RPMI7951 (cell line): ENCODE measurements around the gene PSAP. TPM values are rescaled to one million over a fixed set of nuclear protein-coding genes. Genes with fewer than 3 reads are reported as not detected.
"Not testable (repeated sequence)": the region's sequence is repeated elsewhere in the genome, so short reads cannot be mapped to it uniquely, and the experiment has no call there.

Source experiments
- DNase-seq: peaks from one replicate; pipeline ENCODE4 v3.0.0-alpha.2; 2012; ENCODE audit warnings: low read depth
- total RNA-seq: library from RNA; depleted of rRNA; stranded (reverse); fragments of >200 nt; shearing (Covaris generic); gene quantifications from 2 replicates; pipeline ENCODE4 v1.2.3, GENCODE V29; 2014

Gene PSAP
- total RNA-seq, 1 experiment from 2014 or later = 324 TPM

DNA sequence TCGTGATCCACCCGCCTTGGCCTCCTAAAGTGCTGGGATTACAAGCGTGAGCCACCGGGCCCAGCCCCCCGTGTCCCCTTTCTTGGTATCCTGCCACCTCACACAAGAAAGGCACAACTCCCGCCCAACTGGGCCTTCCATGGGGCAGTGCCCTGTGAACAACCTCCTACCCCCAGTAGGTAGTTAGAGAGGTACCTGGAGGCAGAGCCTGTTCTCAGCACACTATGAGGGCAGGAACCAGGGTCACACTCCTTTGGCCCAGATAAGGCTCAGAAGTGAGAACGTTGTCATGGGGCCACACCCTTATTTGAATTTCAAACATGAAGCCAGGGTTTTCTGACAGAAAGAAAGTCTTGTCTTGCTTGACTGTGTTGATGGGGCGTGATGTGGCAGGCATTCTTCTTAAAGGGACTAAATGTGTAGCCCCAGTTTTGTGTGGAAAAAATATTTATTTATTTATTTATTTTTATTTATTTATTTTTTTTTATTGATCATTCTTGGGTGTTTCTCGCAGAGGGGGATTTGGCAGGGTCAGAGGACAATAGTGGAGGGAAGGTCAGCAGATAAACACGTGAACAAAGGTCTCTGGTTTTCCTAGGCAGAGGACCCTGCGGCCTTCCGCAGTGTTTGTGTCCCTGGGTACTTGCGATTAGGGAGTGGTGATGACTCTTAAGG is 23.8 kb upstream of the PSAP start:
- not testable (repeated sequence) for DNase-seq

- DNase-seq = no peak
These were observed 22.6 kb upstream of the PSAP start for GRCh38 chr10:71873582-71874211.

DNA sequence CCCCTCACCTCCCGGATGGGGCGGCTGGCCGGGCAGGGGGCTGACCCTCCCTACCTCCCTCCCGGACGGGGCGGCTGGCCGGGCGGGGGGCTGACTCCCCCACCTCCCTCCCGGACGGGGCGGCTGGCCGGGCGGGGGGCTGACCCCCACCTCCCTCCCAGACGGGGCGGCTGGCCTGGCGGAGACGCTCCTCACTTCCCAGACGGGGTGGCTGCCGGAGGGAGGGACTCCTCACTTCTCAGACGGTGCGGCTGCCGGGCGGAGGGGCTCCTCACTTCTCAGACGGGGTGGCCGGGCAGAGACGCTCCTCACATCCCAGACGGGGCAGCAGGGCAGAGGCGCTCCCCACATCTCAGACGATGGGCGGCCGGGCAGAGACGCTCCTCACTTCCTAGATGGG is 18.6 kb upstream of the PSAP start:
- not testable (repeated sequence) for DNase-seq

DNA sequence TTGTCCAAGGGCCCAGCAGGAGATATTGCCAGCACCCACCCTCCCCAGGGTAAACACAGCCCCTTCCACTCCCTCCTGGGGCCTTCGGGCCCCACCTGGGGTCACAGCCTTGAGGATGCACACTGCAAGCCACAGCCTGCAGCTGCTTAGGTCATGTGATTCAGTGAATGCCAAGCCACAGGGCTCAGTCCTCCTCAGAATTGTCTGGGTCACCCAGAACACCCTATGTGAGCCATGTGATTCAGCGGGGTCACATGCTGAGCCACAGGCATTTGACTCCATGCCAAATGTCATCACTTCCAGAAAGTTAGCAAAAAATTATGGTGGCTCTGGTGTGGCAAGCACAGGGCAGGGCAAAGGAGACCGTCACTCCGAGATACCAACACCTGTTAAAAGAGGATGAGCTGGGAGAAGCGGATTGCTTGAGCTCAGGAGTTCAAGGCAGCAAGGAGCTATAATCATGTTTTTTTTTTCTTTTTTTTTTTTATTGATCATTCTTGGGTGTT is 17.2 kb upstream of the PSAP start:
- peak; percentile 87 for DNase-seq

GRCh38 chr10:71865561-71866041 is 14.6 kb upstream of the PSAP start:
- DNase-seq = no peak

GRCh38 chr10:71864911-71865361 is 13.9 kb upstream of the PSAP start:
- peak; percentile 55 for DNase-seq

- DNase-seq = no peak
These were observed 12.2 kb upstream of the PSAP start for GRCh38 chr10:71863203-71863602.

DNA sequence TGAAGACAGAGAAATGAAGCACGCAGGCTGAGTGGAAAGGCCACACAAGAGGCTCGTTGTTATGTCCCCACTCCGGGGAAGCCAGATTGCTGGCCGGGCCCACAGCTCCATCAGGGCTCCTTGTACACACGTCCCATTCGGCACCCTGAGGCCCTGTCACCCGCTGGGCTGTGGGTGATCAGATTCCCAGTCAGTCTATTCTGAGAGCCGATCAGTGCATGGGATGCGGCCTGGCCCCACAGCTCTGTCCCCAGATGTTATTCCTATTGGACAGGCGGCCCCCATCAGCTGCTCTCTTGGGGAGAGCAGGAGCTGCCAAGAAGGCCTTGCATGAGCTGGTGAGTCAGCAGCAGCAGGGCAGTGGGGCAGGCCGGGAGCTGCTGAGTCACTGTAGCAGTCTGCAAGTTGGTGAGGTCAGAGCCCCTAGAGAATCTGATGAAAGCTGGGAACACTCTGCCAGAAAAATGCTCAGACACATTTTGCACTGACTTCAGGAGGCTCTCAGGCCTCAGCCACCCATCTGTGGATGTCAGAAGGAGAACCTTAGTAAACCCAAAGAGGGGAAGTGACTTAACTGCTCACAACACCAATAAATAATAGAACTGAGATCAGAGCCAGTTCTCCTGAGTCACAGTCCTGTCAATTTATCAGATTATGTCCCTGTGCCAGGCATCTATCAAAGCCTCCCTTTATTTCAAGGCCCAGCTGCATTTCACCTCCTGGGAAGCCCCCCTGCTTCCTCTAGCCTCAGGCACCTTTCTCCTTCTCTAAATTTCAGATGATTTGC is 9.4 kb upstream of the PSAP start:
- DNase-seq = peak; percentile 99

DNA sequence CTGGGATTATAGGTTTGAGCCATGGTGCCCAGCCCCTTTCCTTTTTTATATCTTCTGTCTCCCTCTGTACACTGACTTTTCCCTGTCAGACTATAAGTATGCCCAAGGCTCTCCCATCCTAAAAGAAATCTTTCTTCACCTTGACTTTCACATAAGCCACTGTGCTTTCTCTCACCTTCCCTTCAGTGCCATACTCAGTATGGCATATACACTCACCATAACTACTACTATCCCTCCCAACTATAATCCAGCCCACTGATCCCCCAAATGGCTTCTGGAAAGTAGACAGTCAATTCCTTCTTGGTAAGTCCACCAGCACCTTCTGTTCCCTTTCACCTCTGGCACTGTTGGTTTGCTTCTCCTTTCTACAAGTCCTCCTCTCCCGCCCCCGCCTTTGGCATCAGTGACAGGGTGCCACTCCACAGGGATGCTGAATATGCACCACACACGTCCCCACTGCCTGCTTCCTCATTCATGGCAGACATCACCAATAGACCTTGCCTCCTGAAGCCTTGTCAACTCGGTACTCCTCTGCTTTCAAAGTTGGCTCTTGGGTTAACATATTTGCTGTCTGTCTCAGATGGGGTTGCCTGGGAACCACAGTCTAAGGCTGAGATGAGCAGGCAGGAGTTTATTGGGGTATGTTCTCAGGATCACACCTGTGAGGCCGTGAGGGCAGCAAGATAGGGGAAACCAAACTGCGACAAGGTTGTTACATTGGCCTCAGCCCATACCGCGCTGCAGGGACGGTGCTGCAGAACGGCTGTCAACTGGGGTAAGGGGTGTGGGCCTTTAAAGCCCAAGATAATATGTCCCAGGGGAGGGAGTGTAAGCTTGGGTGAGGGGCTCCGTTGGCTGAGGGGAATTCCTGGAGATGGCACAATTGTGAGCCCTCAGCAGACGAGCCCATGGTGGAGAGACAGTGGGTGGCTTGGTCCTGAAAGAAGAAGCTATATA is 7.2 kb upstream of the PSAP start:
- DNase-seq = no peak

DNA sequence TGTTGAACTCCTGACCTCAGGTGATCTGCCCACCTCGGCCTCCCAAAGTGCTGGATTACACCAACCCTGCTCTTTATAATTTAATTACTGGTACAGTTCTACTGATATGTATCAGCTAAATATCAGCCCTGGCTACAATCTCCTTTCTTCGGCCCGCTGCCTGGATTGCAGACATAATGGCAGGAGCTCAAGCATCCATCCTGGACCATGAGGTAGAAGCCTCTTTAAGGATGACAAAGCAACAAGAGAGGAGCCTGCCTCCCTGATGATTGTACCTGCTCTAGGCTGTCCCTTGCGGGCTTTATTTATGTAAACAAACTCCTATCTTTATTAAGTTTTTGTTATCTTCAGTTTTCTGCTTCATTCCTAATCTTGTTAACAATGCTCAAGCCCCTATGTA is 5.6 kb upstream of the PSAP start:
- no peak for DNase-seq

GRCh38 chr10:71854031-71854430 is 3.0 kb upstream of the PSAP start:
- peak; percentile 54 for DNase-seq

- DNase-seq = no peak
These were observed 1.4 kb upstream of the PSAP start for GRCh38 chr10:71852355-71852937.

GRCh38 chr10:71851465-71852095 is 529 bp upstream of the PSAP start:
- not testable (repeated sequence) for DNase-seq

- no peak for DNase-seq
These were observed 869 bp downstream of the PSAP start for GRCh38 chr10:71850021-71850742.

GRCh38 chr10:71849461-71849908 is 1.6 kb downstream of the PSAP start:
- DNase-seq = no peak

- no peak for DNase-seq
These were observed 2.5 kb downstream of the PSAP start for GRCh38 chr10:71848325-71849275.

DNA sequence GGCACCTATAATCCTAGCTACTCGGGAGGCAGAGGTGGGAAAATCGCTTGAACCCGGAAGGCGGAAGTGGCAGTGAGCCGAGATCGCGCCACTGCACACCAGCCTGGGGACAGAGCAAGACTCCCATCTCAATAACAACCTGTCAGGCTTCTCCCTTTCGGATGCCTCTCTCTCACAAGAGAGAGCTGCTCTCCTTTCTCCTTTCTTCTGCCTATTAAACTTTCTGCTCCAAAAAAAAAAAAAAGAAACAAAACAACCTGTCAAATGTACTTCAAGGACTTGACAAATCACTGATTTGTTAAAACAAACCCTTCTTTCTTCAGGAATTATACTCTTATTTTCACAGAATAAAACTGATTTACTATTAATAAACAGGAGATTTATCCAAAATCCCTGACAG is 3.6 kb downstream of the PSAP start:
- DNase-seq = no peak

- no peak for DNase-seq
These were observed 4.2 kb downstream of the PSAP start for GRCh38 chr10:71846816-71847215.
